ENCODE data around the gene KIR3DL3. TPM values are rescaled to one million over a fixed set of nuclear protein-coding genes. Genes with fewer than 3 reads are reported as not detected.
"Not testable (repeated sequence)": the region's sequence is repeated elsewhere in the genome, so short reads cannot be mapped to it uniquely, and the experiment has no call there.

Gene KIR3DL3
- total RNA-seq, 1 experiment from 2014 or later: not detected

DNA sequence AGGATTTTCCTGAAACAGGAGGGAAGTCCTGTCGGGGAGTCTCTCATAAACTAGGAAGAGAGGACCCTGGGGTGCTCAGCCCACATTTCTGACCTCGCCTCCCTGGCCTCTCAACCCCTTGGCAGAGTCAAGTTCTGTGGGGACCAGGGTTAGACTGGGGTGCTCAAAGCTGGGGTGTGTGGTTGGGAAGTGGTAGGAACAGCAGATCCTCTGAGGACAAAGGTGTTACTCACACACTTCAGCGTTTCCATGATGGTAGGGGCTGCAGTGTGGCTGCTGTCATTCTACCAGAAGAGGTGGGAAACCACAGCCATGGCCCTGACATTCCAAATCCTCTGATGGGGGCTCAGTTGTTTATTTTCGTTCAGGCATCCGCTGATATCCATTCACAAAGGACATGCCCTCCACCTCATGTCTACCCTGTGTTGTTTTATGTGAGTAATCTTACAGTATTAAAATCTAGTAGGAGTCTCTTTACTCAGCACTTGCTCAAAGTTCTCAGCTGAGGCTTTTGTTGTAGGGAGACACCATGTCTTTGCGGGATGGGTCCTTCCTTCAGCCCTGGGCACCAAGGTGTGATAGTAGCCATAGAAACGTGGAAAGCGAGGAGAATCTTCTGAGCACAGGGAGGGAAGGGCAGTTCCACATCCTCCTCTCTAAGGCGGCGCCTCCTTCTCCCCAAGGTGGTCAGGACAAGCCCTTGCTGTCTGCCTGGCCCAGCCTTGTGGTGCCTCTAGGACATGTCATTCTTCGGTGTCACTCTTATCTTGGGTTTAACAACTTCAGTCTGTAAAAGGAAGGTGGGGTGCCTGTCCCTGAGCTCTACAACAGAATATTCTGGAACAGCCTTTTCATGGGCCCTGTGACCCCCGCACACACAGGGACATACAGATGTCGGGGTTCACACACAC is 15.6 kb downstream of the KIR3DL3 start:
- TF ChIP-seq EZH2 (IDR thresholded peaks at IDR 0.05; ENCODE audit: borderline replicate concordance, low read depth, low read length, poor library complexity, severe bottlenecking): no peak
- DNase-seq (ENCODE audit: low spot score): no peak
- no TSS peak for BruUV-seq (replicated peaks)
- no peaks in the 10 kb centered on the region for H3K9me3 ChIP-seq (ENCODE audit: low read depth, low read length, poor library complexity, severe bottlenecking)
- no peak overlapping the region for H3K27ac ChIP-seq (ENCODE audit: low read depth, low read length, poor library complexity, severe bottlenecking)
- ChIA-PET CTCF (no interaction called here), POLR2A (ENCODE audit: low non-redundant PET) (no interaction called here)
- no peaks in the 10 kb centered on the region for H3K4me1 ChIP-seq (ENCODE audit: insufficient read depth, low read length, poor library complexity, severe bottlenecking)
- no peak overlapping the region for H3K4me3 ChIP-seq (ENCODE audit: low read depth, low read length, poor library complexity, severe bottlenecking)
- intact Hi-C loops (cut with micrococcal nuclease; ENCODE audit: unreplicated experiment): loop anchor here (5.0 kb wide), 1 partner anchor 107 kb away; no protein-coding TSS in a partner anchor
- no peaks in the 10 kb centered on the region for H3K27me3 ChIP-seq (replicated peaks; ENCODE audit: insufficient read depth, low read depth, low read length, poor library complexity)
- H3K36me3 ChIP-seq (ENCODE audit: insufficient read depth, low read length, poor library complexity, severe bottlenecking): no peaks in the 10 kb centered on the region

DNA sequence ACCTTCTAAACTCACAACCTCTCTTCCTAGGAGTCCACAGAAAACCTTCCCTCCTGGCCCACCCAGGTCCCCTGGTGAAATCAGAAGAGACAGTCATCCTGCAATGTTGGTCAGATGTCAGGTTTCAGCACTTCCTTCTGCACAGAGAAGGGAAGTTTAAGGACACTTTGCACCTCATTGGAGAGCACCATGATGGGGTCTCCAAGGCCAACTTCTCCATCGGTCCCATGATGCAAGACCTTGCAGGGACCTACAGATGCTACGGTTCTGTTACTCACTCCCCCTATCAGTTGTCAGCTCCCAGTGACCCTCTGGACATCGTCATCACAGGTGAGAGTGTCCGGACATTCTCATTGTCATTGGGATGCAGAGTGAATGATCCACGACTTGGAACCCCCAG is 17.7 kb downstream of the KIR3DL3 start:
- DNase-seq (ENCODE audit: low spot score); H3K4me1 ChIP-seq (ENCODE audit: insufficient read depth, low read length, poor library complexity, severe bottlenecking); H3K27me3 ChIP-seq (replicated peaks; ENCODE audit: insufficient read depth, low read depth, low read length, poor library complexity); H3K27ac ChIP-seq (ENCODE audit: low read depth, low read length, poor library complexity, severe bottlenecking); POLR2A ChIA-PET (ENCODE audit: low non-redundant PET); intact Hi-C loops (cut with micrococcal nuclease; ENCODE audit: unreplicated experiment); H3K36me3 ChIP-seq (ENCODE audit: insufficient read depth, low read length, poor library complexity, severe bottlenecking); H3K4me3 ChIP-seq (ENCODE audit: low read depth, low read length, poor library complexity, severe bottlenecking); BruUV-seq (replicated peaks); H3K9me3 ChIP-seq (ENCODE audit: low read depth, low read length, poor library complexity, severe bottlenecking); CTCF ChIA-PET: not testable (repeated sequence)

DNA sequence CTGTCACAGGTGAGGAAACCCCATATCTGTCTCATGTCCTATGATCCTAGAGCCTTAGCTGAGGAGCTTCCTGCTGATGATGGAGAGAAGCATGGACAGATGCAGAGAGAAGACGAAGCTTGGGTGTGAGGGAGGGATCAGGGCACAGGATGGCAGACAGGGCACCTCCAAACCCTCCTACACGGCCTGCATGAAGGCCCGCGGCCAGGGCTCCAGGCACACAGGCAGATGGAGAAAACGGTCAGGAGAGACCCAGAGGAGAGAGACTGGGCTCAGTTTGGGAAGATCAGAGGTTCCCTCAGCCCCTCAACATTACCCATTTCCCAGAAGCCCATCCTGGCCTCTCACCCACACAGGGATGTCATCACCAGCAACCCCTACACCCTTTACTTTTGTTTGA is 19.8 kb downstream of the KIR3DL3 start:
- DNase-seq (ENCODE audit: low spot score); H3K36me3 ChIP-seq (ENCODE audit: insufficient read depth, low read length, poor library complexity, severe bottlenecking); H3K27ac ChIP-seq (ENCODE audit: low read depth, low read length, poor library complexity, severe bottlenecking); H3K4me3 ChIP-seq (ENCODE audit: low read depth, low read length, poor library complexity, severe bottlenecking); intact Hi-C loops (cut with micrococcal nuclease; ENCODE audit: unreplicated experiment); POLR2A ChIA-PET (ENCODE audit: low non-redundant PET); H3K27me3 ChIP-seq (replicated peaks; ENCODE audit: insufficient read depth, low read depth, low read length, poor library complexity); CTCF ChIA-PET; H3K9me3 ChIP-seq (ENCODE audit: low read depth, low read length, poor library complexity, severe bottlenecking); H3K4me1 ChIP-seq (ENCODE audit: insufficient read depth, low read length, poor library complexity, severe bottlenecking); BruUV-seq (replicated peaks): not testable (repeated sequence)

DNA sequence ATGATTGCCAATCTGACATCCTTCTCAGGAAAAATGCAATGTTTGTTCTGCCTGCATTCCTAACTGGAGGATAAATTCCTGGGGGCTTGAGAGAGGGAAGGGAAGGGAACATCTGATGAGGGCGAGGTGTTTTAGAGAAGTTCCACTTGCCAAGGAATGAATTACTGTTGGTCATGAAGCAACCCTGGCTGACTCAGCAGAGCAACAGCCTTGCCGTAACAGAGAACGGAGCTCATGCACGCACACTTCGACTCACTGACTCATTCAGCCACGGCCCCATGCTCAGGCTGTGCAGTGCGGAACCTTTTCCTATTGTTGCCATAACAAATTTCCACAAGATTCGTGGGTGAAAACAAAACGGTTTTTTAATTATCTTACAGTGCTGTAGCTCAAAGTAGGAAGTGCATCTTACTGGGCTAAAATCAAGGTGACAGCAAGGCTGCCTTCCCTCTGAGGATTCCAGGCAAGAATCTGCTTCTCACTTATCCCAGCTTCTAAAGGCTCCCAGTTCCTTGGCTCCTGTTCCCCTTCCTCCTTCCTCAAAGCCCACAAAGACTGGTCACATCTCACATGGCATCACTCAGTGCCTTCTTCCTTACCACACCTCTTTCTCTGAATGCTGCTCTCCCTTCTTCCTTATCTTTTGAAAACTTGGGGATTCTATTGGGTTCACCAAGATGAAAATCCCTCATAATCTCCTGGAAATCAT is 23.5 kb downstream of the KIR3DL3 start:
- H3K4me1 ChIP-seq (ENCODE audit: insufficient read depth, low read length, poor library complexity, severe bottlenecking); H3K9me3 ChIP-seq (ENCODE audit: low read depth, low read length, poor library complexity, severe bottlenecking); BruUV-seq (replicated peaks); CTCF ChIA-PET; intact Hi-C loops (cut with micrococcal nuclease; ENCODE audit: unreplicated experiment); DNase-seq (ENCODE audit: low spot score); H3K27ac ChIP-seq (ENCODE audit: low read depth, low read length, poor library complexity, severe bottlenecking); POLR2A ChIA-PET (ENCODE audit: low non-redundant PET); H3K27me3 ChIP-seq (replicated peaks; ENCODE audit: insufficient read depth, low read depth, low read length, poor library complexity); H3K36me3 ChIP-seq (ENCODE audit: insufficient read depth, low read length, poor library complexity, severe bottlenecking); H3K4me3 ChIP-seq (ENCODE audit: low read depth, low read length, poor library complexity, severe bottlenecking): not testable (repeated sequence)

DNA sequence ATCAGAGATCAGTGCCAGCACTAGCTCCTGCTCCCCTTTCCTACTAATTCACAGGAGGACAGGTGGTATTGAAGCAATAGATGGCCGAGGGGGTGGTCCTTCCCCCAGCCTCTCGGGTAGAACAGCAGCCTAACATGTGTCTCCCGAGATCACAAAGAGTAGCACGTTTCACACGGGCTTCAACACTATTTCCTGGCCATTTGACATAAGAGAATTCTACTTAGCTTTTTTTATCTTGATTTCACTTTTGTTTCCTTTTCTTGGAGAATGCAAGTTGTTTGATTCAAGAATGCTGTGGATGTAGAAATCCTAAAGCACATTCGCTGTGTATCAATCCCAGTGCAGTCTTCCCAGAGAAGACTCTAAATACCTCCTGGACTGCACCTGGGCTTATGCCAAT is 26.0 kb downstream of the KIR3DL3 start:
- H3K9me3 ChIP-seq (ENCODE audit: low read depth, low read length, poor library complexity, severe bottlenecking); intact Hi-C loops (cut with micrococcal nuclease; ENCODE audit: unreplicated experiment); H3K27me3 ChIP-seq (replicated peaks; ENCODE audit: insufficient read depth, low read depth, low read length, poor library complexity); H3K27ac ChIP-seq (ENCODE audit: low read depth, low read length, poor library complexity, severe bottlenecking); CTCF ChIA-PET; H3K36me3 ChIP-seq (ENCODE audit: insufficient read depth, low read length, poor library complexity, severe bottlenecking); H3K4me1 ChIP-seq (ENCODE audit: insufficient read depth, low read length, poor library complexity, severe bottlenecking); H3K4me3 ChIP-seq (ENCODE audit: low read depth, low read length, poor library complexity, severe bottlenecking); POLR2A ChIA-PET (ENCODE audit: low non-redundant PET); BruUV-seq (replicated peaks); DNase-seq (ENCODE audit: low spot score): not testable (repeated sequence)

DNA sequence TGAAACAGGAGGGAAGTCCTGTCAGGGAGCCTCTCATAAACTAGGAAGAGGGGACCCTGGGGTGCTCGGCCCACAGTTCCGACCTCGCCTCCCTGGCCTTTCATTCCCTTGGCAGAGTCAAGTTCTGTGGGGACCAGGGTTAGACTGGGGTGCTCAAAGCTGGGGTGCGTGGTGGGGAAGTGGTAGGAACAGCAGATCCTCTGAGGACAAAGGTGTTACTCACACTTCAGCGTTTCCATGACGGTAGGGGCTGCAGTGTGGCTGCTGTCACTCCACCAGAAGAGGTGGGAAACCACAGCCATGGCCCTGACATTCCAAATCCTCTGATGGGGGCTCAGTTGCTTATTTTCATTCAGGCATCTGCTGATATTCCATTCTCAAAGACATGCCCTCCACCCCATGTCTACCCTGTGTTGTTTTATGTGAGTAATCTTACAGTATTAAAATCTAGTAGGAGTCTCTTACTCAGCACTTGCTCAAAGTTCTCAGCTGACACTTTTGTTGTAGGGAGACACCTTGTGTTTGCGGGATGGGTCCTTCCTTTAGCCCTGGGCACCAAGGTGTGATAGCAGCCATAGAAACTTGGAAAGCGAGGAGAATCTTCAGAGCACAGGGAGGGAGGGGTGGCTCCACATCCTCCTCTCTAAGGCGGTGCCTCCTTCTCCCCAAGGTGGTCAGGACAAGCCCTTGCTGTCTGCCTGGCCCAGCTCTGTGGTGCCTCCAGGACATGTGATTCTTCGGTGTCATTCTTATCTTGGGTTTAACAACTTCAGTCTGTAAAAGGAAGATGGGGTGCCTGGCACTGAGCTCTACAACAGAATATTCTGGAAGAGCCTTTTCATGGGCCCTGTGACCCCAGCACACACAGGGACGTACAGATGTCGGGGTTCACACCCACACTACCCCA is 32.2 kb downstream of the KIR3DL3 start:
- BruUV-seq (replicated peaks); H3K27me3 ChIP-seq (replicated peaks; ENCODE audit: insufficient read depth, low read depth, low read length, poor library complexity); H3K4me3 ChIP-seq (ENCODE audit: low read depth, low read length, poor library complexity, severe bottlenecking); H3K4me1 ChIP-seq (ENCODE audit: insufficient read depth, low read length, poor library complexity, severe bottlenecking); DNase-seq (ENCODE audit: low spot score); H3K9me3 ChIP-seq (ENCODE audit: low read depth, low read length, poor library complexity, severe bottlenecking); H3K27ac ChIP-seq (ENCODE audit: low read depth, low read length, poor library complexity, severe bottlenecking); H3K36me3 ChIP-seq (ENCODE audit: insufficient read depth, low read length, poor library complexity, severe bottlenecking); intact Hi-C loops (cut with micrococcal nuclease; ENCODE audit: unreplicated experiment); CTCF ChIA-PET; POLR2A ChIA-PET (ENCODE audit: low non-redundant PET): not testable (repeated sequence)

DNA sequence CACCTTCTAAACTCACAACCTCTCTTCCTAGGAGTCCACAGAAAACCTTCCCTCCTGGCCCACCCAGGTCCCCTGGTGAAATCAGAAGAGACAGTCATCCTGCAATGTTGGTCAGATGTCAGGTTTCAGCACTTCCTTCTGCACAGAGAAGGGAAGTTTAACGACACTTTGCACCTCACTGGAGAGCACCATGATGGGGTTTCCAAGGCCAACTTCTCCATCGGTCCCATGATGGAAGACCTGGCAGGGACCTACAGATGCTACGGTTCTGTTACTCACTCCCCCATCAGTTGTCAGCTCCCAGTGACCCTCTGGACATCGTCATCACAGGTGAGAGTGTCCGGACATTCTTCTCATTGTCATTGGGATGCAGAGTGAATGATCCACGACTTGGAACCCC is 34.3 kb downstream of the KIR3DL3 start:
- POLR2A ChIA-PET (ENCODE audit: low non-redundant PET); BruUV-seq (replicated peaks); H3K36me3 ChIP-seq (ENCODE audit: insufficient read depth, low read length, poor library complexity, severe bottlenecking); H3K9me3 ChIP-seq (ENCODE audit: low read depth, low read length, poor library complexity, severe bottlenecking); DNase-seq (ENCODE audit: low spot score); H3K4me1 ChIP-seq (ENCODE audit: insufficient read depth, low read length, poor library complexity, severe bottlenecking); H3K27ac ChIP-seq (ENCODE audit: low read depth, low read length, poor library complexity, severe bottlenecking); intact Hi-C loops (cut with micrococcal nuclease; ENCODE audit: unreplicated experiment); H3K4me3 ChIP-seq (ENCODE audit: low read depth, low read length, poor library complexity, severe bottlenecking); H3K27me3 ChIP-seq (replicated peaks; ENCODE audit: insufficient read depth, low read depth, low read length, poor library complexity); CTCF ChIA-PET: not testable (repeated sequence)

Measured in A673 (cell line).